Renal cortex interstitium (tissue), 11 donors: ENCODE measurements around the gene ZNF425. TPM values are rescaled to one million over a fixed set of nuclear protein-coding genes. Genes with fewer than 3 reads are reported as not detected.
"Not testable (repeated sequence)": the region's sequence is repeated elsewhere in the genome, so short reads cannot be mapped to it uniquely, and the experiment has no call there.

ENCODE experiments used
- DNase-seq, 11 donors: peaks; one replicate each; pipeline ENCODE4 v3.0.0-alpha.2; 2013; ENCODE audit warnings: low read depth in 9 of 11, low spot score in 4 of 11; ENCODE audit errors: extremely low read depth in 1 of 11
- polyA plus RNA-seq, 3 donors: library from polyadenylated mRNA; unstranded; fragments of 120-200 nt; gene quantifications; one replicate each; pipeline ENCODE4 v1.2.1, GENCODE V29; 2013; ENCODE audit not compliant: insufficient read length in 3 of 3

ZNF425 gene
- polyA plus RNA-seq, 3 donors = 6.3 to 7.2 (median 6.5) TPM

DNA sequence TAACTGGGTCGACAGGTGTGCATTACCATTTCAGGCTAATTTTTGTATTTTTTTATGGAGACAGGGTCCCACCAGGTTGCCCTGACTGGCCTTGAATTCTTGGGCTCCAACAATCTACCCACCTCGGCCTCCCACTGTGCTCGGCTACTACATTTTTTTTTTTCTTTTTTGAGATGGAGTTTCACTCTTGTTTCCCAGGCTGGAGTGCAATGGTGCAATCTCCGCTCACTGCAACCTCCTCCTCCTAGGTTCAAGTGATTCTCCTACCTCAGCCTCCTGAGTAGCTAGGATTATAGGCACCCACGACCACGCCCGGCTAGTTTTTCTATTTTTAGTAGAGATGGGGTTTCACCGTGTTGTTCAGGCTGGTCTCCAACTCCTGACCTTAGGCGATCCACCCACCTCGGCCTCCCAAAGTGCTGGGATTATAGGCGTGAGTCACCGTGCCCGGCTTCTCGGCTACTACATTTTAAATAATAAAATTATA, 18.4 kb upstream of the ZNF425 start:
- not testable (repeated sequence) for DNase-seq

- DNase-seq = no peak
These were observed 15.8 kb upstream of the ZNF425 start for GRCh38 chr7:149141893-149142292.

- DNase-seq = no peak
These were observed 14.7 kb upstream of the ZNF425 start for GRCh38 chr7:149140831-149141230.

- no peak for DNase-seq
These were observed 10.0 kb upstream of the ZNF425 start for GRCh38 chr7:149136118-149136517.

DNA sequence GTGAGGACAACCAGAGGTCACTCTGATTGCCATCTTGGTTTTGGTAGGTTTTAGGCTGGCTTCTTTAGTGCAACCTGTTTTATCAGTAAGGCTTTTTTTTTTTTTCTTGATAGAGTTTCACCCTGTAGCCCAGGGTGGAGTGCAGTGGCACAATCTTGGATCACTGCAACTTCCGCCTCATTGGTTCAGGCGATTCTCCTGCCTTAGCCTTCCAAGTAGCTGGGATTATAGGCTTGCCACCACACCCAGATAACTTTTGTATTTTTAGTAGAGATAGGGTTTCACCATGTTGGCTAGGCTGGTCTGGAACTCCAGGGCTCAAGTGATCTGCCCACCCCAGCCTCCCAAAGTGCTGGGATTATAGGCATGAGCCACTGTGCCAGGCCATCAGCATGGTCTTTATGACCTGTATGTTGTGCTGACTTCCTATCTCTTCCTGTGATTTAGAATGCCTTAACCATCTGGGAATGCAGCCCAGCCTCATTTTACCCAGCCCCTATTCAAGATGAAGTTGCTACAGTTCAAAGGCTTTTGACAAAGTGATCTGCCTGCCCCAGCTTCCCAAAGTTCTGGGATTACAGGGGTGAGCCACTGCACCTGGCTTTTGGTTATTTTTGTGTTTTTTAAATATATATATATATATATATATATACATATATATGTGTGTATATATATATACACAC, 7.0 kb upstream of the ZNF425 start:
- no peak for DNase-seq

DNA sequence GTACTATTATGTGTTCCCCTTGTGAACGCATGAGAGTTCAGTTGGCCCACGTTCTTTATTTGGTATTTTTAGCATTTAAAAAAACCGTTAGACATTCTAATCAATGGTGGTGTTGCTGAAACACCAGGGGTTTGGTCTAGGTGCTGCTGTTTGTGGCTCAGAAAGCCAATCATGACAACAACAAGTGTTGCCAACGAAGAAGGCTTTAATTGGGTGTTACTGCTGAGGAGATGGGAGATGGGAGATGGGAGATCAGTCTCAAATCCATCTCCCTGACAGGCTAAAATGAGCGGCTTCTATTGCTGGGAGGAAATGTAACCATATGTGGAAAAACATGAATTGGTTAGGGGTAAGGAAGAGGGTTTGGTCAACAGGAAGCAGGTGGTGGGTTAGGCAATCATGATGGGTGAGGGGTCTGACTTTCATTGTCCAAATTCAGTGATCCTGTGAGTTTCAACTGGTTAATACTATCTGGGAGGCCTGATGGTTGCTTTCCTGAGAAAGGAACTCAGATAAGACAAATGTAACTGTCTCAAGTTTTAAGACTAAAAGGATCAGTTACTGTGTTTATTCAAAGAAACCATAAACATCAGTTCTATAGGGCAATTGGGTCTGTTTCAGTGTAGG, 4.6 kb upstream of the ZNF425 start:
- no peak for DNase-seq

- DNase-seq = peak in 3 of 11 donors; percentile 36 to 44 (median 36)
These were observed 640 bp upstream of the ZNF425 start for GRCh38 chr7:149126662-149127266.

DNA sequence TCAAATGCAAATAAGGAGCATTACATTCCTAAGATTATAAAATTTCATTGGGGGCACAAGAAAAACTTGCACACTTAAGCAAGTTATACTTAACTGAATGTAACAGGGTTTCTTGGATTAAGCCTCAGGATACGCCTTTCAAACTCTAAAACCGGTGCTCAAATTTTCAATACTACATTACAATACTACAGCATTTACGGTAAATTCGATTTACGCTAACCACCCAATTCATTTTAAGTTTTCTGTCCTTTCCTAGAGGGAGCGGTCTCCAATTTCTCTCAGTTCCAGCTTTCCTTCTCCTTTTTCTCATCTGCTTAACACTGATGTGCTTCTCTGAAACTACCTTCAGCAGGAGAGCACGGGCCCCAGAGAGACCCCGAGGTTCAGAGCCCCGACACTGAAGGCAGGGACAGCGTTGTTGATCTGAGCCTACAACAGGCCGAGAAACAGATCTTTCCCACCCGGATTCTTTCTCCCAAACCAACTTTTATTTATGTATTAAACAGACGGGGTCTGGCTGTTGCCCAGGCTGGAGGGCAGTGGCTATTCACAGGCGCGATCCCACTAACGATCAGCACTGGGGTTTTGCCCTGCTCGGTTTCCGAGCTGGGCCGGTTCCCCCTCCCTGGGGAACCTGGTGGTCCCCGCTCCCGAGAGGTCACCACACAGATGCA, 798 bp downstream of the ZNF425 start:
- peak in 1 of 11 donors; percentile 17 for DNase-seq

- no peak for DNase-seq
These were observed 16.2 kb downstream of the ZNF425 start for GRCh38 chr7:149109969-149110368.

DNA sequence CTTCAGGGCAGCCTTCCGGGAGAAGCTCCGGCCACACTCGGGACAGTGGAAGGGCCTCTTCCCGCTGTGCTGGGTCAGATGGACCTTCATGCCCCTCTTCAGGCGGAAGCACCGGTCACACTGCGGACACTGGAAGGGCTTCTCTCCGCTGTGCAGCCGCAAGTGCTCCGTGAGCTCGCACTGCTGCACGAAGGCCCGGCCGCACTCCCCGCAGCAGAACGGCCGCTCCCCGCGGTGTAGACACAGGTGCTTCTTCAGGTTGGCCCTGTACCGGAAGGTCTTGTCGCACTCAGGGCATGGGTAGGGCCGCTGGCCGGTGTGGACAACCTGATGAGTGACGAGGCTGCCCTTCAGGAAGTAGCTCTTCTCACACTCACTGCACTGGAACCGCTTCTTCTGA, 21.4 kb downstream of the ZNF425 start:
- no peak for DNase-seq

- no peak for DNase-seq
These were observed 21.9 kb downstream of the ZNF425 start for GRCh38 chr7:149104214-149104613.

DNA sequence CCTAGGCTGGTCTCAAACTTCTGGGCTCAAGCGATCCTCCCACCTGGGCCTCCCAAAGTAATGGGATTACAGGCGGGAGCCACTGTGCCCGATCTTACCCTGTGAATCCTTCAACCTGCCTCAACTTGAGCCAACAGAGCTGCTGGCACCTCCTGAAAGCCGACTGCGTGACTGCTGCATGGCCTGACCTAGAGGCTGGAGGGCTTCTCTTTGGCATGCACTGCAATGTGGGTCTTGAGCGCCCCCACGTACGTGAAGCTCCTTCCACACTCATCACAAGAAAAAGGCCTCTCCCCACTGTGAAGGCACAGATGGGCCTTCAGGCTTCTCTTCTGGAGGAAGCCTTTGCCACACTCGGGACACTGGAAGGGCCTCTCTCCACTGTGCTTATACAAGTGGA, 22.7 kb downstream of the ZNF425 start:
- no peak for DNase-seq

- no peak for DNase-seq
These were observed 23.5 kb downstream of the ZNF425 start for GRCh38 chr7:149102666-149103065.

GRCh38 chr7:149100821-149101220, 25.3 kb downstream of the ZNF425 start:
- no peak for DNase-seq

- DNase-seq = no peak
These were observed 27.1 kb downstream of the ZNF425 start for GRCh38 chr7:149099058-149099457.

- peak in 1 of 11 donors; percentile 3 for DNase-seq
These were observed 29.0 kb downstream of the ZNF425 start for GRCh38 chr7:149097088-149097487.

- DNase-seq = no peak
These were observed 32.9 kb downstream of the ZNF425 start for GRCh38 chr7:149093228-149093627.

- not testable (repeated sequence) for DNase-seq
These were observed 33.9 kb downstream of the ZNF425 start for GRCh38 chr7:149092244-149092643.

DNA sequence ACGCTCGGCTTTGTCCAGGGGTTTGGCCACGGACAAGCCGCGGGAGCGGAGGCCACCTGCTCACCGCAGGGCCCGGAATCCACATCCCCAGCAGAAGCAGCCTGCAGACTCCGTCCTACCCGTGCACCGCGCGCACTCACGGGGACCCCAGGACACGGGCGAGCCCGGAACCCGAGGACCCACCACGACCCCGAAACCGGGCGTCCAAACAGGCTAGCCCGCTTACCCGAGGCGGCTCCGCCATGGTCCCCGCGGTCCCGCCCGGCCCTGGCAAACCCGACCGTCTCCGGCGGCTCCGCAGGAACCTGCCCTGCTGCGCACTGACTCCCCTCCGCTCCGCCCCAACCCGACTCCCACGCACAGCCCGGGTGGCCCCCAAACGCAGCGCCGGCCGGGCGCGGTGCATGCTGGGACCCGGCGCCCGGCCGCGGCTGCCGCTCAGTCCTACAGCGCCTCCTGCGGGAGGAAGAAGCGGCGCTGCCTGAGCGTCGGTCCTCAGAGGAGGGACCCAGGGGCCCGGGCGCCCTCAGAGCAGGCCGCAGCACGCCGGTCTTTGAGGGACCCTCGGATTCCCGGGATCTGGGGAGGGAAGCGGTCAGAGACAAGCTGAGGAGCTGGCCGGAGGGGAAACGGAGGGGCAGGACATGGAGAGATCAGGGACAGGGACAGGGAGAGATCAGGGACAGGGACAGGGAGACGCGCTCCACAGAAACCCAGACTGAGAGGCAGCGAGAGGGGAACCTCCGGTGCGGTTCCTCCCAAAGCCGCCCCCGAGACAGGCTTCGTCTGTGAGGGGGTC, 35.5 kb downstream of the ZNF425 start, which contains the start of gene ZNF786:
ZNF786 (minus strand) TSS at position 322 of the 799 bp plus-strand sequence; CDS start at position 244, 78 bp downstream.
- DNase-seq = peak; percentile 82 to 95 (median 91)
